Skeletal muscle tissue (tissue), 4 donors: ENCODE measurements around the gene MCCC1. TPM values are rescaled to one million over a fixed set of nuclear protein-coding genes. Genes with fewer than 3 reads are reported as not detected.
A peak's percentile ranks its signal among the peaks of the same experiment; 100 is the strongest.

ENCODE experiments used
- H3K27ac ChIP-seq: one replicate; pipeline ENCODE4 v1.7.0; 2013; ENCODE audit warnings: mild to moderate bottlenecking, low read depth, low read length, inconsistent platforms
- H3K27me3 ChIP-seq, 3 donors: one replicate each; pipeline ENCODE4 v1.7.0; 2013; ENCODE audit warnings: low read length in 3 of 3; ENCODE audit not compliant: control insufficient read depth in 3 of 3, insufficient read depth in 3 of 3
- H3K36me3 ChIP-seq, 3 donors: one replicate each; pipeline ENCODE4 v1.7.0; 2013; ENCODE audit warnings: low read length in 3 of 3; ENCODE audit not compliant: control insufficient read depth in 3 of 3, insufficient read depth in 3 of 3
- H3K4me1 ChIP-seq, 3 donors: one replicate each; pipeline ENCODE4 v1.7.0; 2013; ENCODE audit warnings: low read length in 3 of 3, mild to moderate bottlenecking in 3 of 3; ENCODE audit not compliant: control insufficient read depth in 3 of 3, insufficient read depth in 3 of 3
- H3K4me3 ChIP-seq, 3 donors: one replicate each; pipeline ENCODE4 v1.7.0; 2013; ENCODE audit warnings: low read length in 3 of 3
- H3K9ac ChIP-seq, 3 donors: one replicate each; pipeline ENCODE4 v1.7.0; 2013; ENCODE audit warnings: low read length in 3 of 3, mild to moderate bottlenecking in 3 of 3, moderate library complexity in 2 of 3, low read depth in 1 of 3
- H3K9me3 ChIP-seq, 3 donors: one replicate each; pipeline ENCODE4 v1.7.0; 2013; ENCODE audit warnings: low read length in 3 of 3; ENCODE audit not compliant: control insufficient read depth in 3 of 3
- total RNA-seq: library from RNA; depleted of rRNA; stranded (reverse); fragments of >200 nt; gene quantifications from one replicate; pipeline ENCODE4 v1.2.3, GENCODE V29; 2014
- donor health status: Osteomylitis.

Gene MCCC1
- total RNA-seq, 1 donor from 2014 or later: 16.2 TPM

DNA sequence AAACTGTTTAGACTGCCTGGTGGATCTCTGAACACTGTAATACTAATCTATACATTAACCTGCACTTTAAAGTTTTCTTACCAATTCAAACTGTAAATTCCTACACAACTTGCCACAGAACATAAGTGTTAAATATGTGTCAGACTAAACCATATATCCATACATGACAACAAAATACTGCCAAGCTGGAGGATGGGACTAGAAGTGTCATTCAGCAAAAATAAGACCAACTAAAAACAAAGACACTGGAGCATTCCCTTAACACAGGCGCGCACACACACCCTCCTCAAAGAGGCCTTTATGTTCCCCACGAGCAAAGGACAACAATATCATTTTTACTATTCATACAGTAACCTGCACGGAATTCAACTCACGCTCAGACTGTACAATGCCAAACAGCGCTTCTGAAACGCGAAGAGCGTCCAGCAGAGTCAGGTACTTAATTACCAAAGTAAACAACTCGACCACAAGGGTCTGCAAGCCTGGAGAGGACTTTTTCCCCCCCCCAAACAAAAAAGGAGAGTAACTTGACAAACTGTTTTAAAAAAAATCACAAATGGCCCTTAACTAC lies 120.1 kb downstream of the MCCC1 start:
- Histone ChIP-seq H3K4me1 (peaks cover 17 to 20% (median 18%) of the 10 kb centered on the region in 3 donors), H3K9ac (peak overlapping the region; percentile 84 to 92 (median 84)), H3K27ac (peak overlapping the region; percentile 49)

DNA sequence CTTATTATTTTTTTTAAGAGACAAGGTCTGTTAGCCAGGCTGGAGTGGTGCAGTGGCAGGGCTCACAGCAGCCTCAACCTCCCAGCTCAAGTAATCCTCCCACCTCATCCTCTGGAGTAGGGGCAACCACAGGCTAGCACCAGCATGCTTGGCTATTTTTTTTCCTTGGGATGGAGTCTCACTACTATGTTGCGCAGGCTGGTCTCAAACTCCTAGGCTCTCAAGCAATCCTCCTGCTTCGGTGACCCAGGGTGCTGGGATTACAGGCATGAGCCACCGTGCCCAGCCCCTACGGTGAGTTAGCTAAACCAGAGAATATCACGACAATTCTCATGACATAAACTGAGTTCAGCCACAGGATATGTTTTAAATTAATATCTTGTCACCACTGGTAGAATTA lies 120.9 kb downstream of the MCCC1 start:
- peak overlapping the region in 1 of 3 donors; percentile 85 for H3K4me3 ChIP-seq
- no peaks in the 10 kb centered on the region for H3K27me3 ChIP-seq
- peak overlapping the region in 2 of 3 donors; percentile 11 to 84 for H3K9ac ChIP-seq
- H3K4me1 ChIP-seq: peaks cover 17 to 20% (median 18%) of the 10 kb centered on the region in 3 donors
- H3K9me3 ChIP-seq: no peaks in the 10 kb centered on the region
- no peak overlapping the region for H3K27ac ChIP-seq
- no peaks in the 10 kb centered on the region for H3K36me3 ChIP-seq

More for the DNA sequence above, 120.1 kb downstream of the MCCC1 start:
- Histone ChIP-seq H3K9me3 (no peaks in the 10 kb centered on the region), H3K36me3 (no peaks in the 10 kb centered on the region), H3K27me3 (no peaks in the 10 kb centered on the region), H3K4me3 (peak overlapping the region; percentile 82 to 86 (median 85))

DNA sequence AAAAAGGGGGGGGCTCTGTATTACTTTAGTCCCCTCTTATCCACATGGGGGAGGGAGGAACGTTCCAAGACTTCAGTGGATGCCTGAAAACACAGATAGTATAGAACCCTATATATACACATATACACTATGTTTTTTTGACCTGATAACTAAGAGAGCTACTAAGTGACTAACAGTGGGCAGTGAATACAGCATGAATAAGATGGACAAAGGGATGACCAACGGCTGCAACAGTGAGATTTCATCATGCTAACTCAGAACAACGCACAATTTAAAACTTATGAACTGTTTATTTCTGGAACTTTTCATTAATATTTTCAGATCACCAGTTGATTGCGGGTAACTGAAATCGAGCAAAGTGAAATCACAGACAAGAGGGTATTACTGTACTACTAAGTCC lies 126.2 kb downstream of the MCCC1 start:
- Histone ChIP-seq H3K36me3 (no peaks in the 10 kb centered on the region), H3K4me1 (peaks cover under 1 to 5% (median 2%) of the 10 kb centered on the region in 3 donors), H3K9ac (no peak overlapping the region), H3K9me3 (no peaks in the 10 kb centered on the region), H3K4me3 (no peak overlapping the region), H3K27me3 (no peaks in the 10 kb centered on the region), H3K27ac (no peak overlapping the region)

DNA sequence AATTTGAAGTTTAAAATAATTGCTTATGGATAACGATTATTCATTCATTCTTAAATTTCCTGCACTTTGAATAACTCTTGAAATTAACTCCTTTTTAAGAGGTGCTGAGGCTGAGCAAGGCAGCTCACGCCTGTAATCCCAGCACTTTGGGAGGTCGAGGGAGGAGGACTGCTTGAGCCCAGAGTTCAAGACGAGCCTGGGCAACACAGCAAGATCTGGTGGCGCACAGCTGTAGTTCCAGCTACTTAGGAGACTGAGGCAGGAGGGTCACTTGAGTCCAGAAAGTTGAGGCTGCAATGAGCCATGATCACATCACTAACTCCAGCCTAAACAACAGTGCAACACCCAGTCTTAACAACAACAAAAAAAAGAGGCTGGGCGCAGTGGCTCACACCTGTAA lies 126.9 kb downstream of the MCCC1 start:
- peaks cover 0 to 5% (median 2%) of the 10 kb centered on the region in 3 donors for H3K4me1 ChIP-seq
- H3K36me3 ChIP-seq: no peaks in the 10 kb centered on the region
- H3K9ac ChIP-seq: no peak overlapping the region
- H3K27ac ChIP-seq: no peak overlapping the region
- no peaks in the 10 kb centered on the region for H3K9me3 ChIP-seq
- H3K27me3 ChIP-seq: no peaks in the 10 kb centered on the region
- no peak overlapping the region for H3K4me3 ChIP-seq

DNA sequence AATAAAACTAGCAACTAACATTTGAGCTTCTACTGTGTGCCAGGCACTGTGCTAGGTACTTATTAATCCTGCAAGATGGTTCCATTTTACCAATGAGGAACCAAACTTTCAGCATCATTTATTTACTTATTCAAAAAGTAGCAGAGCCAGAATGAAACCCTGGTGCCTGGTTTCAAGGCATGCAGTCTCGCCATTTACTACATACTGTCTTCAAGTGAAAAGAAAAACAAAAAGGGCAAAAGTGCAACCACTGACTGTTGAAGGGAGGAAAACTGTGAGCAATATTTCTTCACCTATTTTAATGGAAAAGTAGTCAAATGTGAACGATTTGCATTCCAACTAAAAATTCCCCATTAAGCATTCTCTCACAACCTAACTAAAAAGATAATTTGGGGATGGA lies 127.7 kb downstream of the MCCC1 start:
- peaks cover 0 to 5% (median 2%) of the 10 kb centered on the region in 3 donors for H3K4me1 ChIP-seq
- H3K9me3 ChIP-seq: no peaks in the 10 kb centered on the region
- no peaks in the 10 kb centered on the region for H3K27me3 ChIP-seq
- H3K36me3 ChIP-seq: no peaks in the 10 kb centered on the region
- H3K4me3 ChIP-seq: no peak overlapping the region
- no peak overlapping the region for H3K27ac ChIP-seq
- H3K9ac ChIP-seq: no peak overlapping the region

DNA sequence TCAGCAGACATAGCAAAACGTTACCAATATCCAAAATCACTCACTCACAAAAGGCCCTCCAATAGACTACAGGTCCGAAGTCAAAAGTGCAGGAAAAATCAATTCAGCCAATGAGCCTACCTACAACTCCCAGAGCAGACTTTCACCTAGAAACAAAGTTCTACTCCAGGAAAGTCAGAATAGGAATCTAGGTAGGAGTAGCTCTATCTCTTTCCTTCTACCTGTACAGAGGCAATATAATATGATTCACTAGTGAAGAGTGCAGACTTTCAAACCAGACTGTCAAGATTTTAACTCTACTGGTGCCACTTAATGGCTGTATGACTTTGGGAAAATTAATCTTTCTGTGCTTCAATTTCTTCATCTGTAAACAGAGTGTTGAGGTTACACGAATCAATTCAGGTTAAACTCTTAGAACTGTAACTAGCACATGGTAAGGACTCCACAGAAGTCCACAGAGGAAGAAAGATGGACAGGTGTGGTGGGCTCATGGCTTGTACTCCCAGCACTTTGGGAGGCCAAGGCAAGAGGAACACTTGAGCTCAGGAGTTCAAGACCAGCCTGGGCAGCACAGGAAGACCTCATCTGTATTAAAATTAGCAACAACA lies 128.4 kb downstream of the MCCC1 start:
- no peaks in the 10 kb centered on the region for H3K36me3 ChIP-seq
- H3K9ac ChIP-seq: no peak overlapping the region
- H3K4me3 ChIP-seq: no peak overlapping the region
- H3K4me1 ChIP-seq: peaks cover 0 to 11% (median 3%) of the 10 kb centered on the region in 3 donors
- no peak overlapping the region for H3K27ac ChIP-seq
- no peaks in the 10 kb centered on the region for H3K9me3 ChIP-seq
- no peaks in the 10 kb centered on the region for H3K27me3 ChIP-seq

DNA sequence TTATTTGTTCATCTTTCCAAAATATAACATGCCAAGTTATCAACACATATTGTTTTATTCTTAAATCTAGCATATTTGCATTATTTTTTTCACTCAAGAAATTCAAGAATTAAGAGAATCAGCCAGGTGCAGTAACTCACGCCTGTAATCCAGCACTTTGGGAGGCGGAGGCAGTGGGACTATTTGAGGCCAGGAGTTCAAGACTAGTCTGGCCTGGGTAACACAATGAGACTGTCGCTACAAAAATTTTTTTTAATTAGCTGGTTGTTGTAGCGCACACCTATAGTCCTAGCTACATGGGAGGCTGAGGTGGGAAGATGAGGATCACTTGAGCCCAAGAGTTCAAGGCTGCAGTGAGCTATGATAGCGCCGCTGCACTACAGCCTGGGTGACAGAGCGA lies 129.4 kb downstream of the MCCC1 start:
- Histone ChIP-seq H3K27me3 (no peaks in the 10 kb centered on the region), H3K4me3 (no peak overlapping the region), H3K36me3 (no peaks in the 10 kb centered on the region), H3K9me3 (no peaks in the 10 kb centered on the region), H3K9ac (no peak overlapping the region), H3K27ac (no peak overlapping the region), H3K4me1 (peaks cover 0 to 13% (median 3%) of the 10 kb centered on the region in 3 donors)

DNA sequence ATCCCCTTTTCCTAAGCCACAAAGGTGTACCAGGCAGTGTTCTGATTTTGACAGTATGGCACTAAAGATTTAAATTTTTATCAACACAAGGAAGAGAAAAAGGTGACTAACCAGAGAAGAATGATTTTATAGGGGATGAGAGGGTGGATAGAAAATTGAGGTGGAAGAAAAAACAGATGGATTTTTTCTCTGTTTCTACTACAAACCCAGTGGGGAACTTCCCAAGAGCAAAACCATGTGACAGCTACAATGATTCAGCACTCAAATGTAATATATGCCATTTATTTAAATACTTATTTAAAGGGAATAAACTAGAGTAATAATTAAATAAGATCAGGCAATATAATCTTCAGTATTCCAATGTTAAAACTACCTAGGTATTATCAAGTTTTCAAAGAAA lies 130.0 kb downstream of the MCCC1 start:
- H3K4me1 ChIP-seq: peaks cover 0 to 13% (median 3%) of the 10 kb centered on the region in 3 donors
- H3K27me3 ChIP-seq: no peaks in the 10 kb centered on the region
- H3K9ac ChIP-seq: no peak overlapping the region
- no peaks in the 10 kb centered on the region for H3K9me3 ChIP-seq
- H3K36me3 ChIP-seq: no peaks in the 10 kb centered on the region
- no peak overlapping the region for H3K4me3 ChIP-seq
- no peak overlapping the region for H3K27ac ChIP-seq

DNA sequence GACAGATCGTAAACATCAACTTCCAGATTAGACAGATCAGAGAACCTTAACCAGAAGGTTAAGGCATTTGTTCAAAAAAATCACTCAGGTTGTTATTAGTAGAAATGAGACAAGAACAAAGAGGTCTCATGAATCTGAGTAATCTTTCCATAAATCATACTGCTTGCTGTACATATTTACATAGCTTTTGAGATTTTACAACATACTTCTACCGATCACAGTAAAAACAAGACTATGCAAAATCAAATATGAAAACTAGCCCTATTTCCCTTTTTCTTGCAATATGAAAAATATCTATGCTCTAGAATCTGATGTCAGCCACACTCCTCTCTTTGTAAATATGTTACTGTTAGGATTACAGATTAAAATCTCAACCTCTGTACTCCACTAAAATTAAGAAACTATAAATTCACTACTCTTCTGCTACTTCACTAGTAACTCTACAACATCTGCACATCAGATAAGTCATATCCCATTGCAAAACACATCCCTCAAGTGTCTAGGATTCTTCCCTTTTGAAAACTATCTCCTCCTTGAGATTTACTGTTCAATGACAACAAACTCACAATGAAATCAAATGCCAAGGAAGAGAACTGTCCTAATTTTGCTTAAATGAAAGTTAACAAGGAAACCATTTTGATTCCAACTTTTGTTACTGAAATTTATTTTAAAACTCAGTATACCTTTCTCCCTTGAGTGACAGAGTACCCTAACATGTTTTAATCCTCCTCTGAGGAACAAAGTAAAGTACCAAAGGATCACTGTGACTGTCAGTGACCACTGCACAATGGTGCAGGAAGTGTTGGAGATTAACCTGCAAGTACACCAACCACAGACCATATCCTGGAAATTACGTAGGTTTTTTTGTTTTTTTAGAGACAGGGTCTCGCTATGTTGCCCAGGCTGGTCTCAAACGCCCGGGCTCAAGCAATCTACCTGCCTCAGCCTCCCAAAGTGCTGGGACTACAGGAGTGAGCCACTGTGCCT lies 131.8 kb downstream of the MCCC1 start:
- Histone ChIP-seq H3K4me1 (peaks cover 3 to 13% (median 4%) of the 10 kb centered on the region in 3 donors), H3K27ac (no peak overlapping the region), H3K9me3 (no peaks in the 10 kb centered on the region), H3K4me3 (no peak overlapping the region), H3K9ac (no peak overlapping the region), H3K27me3 (no peaks in the 10 kb centered on the region), H3K36me3 (no peaks in the 10 kb centered on the region)
